Measurements from ENCODE around the gene RPS6KB2. TPM values are rescaled to one million over a fixed set of nuclear protein-coding genes. Genes with fewer than 3 reads are reported as not detected.

The RPS6KB2 gene
- total and polyA plus RNA-seq, 9 of the 15 experiments (the other 6 are each of a cell fraction or from before 2014, with no cell fraction given) = 0.42 to 122 (median 82.6) TPM

- Histone ChIP-seq H3K27me3 (ENCODE audit: control insufficient read depth in 2 of 2, insufficient read depth in 2 of 2, low read length in 2 of 2) (no peaks in the 10 kb centered on the region), H3K79me2 (ENCODE audit: control insufficient read depth, insufficient read depth, low read length) (peaks cover 1% of the 10 kb centered on the region; the same call in 1 of the 3 replicates), H3K9ac (ENCODE audit: insufficient read depth in 1 of 2, low read depth in 2 of 2, low read length in 2 of 2) (peak overlapping the region in 1 of 2 experiments; percentile 8; a peak in 1 of 4 replicates), H3K4me3 (no peak overlapping the region), H3K9me3 (replicated peaks; ENCODE audit: control insufficient read depth, insufficient read depth, low read depth, low read length) (no peaks in the 10 kb centered on the region), H3K4me1 (replicated peaks in 1 of 2; ENCODE audit: control insufficient read depth in 2 of 2, insufficient read depth in 2 of 2, low read length in 2 of 2) (peaks cover 29 to 42% of the 10 kb centered on the region in 2 experiments), H3K4me2 (ENCODE audit: insufficient read depth, low read length) (no peak overlapping the region), H2AFZ (ENCODE audit: low read depth, low read length) (no peak overlapping the region), H3K9me1 (ENCODE audit: control insufficient read depth, insufficient read depth, low read length) (no peaks in the 10 kb centered on the region), H4K20me1 (replicated peaks; ENCODE audit: control insufficient read depth, insufficient read depth, low read length) (no peaks in the 10 kb centered on the region), H3K36me3 (ENCODE audit: control insufficient read depth, insufficient read depth, low read length) (no peaks in the 10 kb centered on the region; the same call in 2 of the 3 replicates), H3K27ac (ENCODE audit: extremely low read depth, low read depth, low read length) (no peak overlapping the region)
- TF ChIP-seq NFIC (IDR thresholded peaks at IDR 0.05) (peak; percentile 72), KLF10 (CRISPR knock-in tag; IDR thresholded peaks at IDR 0.05) (no peak)
- ChIA-PET POLR2A (interaction anchor here (0.5 kb wide), 1 partner anchor 229 kb away, joined by 4 read pairs; no protein-coding TSS in a partner anchor), CTCF (ENCODE audit: low intra/inter-chr PET ratio) (interaction anchor here (0.8 kb wide), 1 partner anchor 28 kb away, joined by 3 read pairs; no protein-coding TSS in a partner anchor)
- WGBS (ENCODE audit: insufficient coverage, low coverage, missing lambda C conversion rate) = 47% methylated on average over 3 of the region's 3 CpGs
- in situ Hi-C loops (cut with MboI) (loop anchor here (5.0 kb wide), 1 partner anchor 123 kb away; no protein-coding TSS in a partner anchor), intact Hi-C loops (cut with micrococcal nuclease) (loop anchor here (5.0 kb wide), 1 partner anchor 303 kb away; no protein-coding TSS in a partner anchor)
- DNase-seq (ENCODE audit: extremely low read depth in 1 of 4, low spot score in 3 of 4) (no peak), ATAC-seq (no peak), FAIRE-seq (no peak)
- BruUV-seq (replicated peaks) = no TSS peak
These were observed 43.4 kb upstream of the RPS6KB2 start for GRCh38 chr11:67384851-67385366.

GRCh38 chr11:67387069-67387468 is 41.2 kb upstream of the RPS6KB2 start:
- H3K9ac ChIP-seq (ENCODE audit: insufficient read depth in 1 of 2, low read depth in 2 of 2, low read length in 2 of 2) = peak overlapping the region in 1 of 2 experiments; percentile 73; a peak in 1 of 4 replicates
- WGBS (ENCODE audit: insufficient coverage, low coverage, missing lambda C conversion rate) = 11% methylated on average over 6 of the region's 9 CpGs
- CTCF ChIA-PET (ENCODE audit: low intra/inter-chr PET ratio) = no interaction called here
- H3K79me2 ChIP-seq (ENCODE audit: control insufficient read depth, insufficient read depth, low read length) = peaks cover 17% of the 10 kb centered on the region
- no peaks in the 10 kb centered on the region; the same call in 2 of the 3 replicates for H3K36me3 ChIP-seq (ENCODE audit: control insufficient read depth, insufficient read depth, low read length)
- BruUV-seq (replicated peaks) = no TSS peak
- TF ChIP-seq CBFA2T3 (IDR thresholded peaks at IDR 0.05) = peak; percentile 62
- TF ChIP-seq BCOR (IDR thresholded peaks at IDR 0.05) = no peak
- H3K4me3 ChIP-seq = no peak overlapping the region
- in situ Hi-C loops (cut with MboI) (no loop called here), intact Hi-C loops (cut with micrococcal nuclease) (no loop called here)
- no peaks in the 10 kb centered on the region for H3K9me1 ChIP-seq (ENCODE audit: control insufficient read depth, insufficient read depth, low read length)
- no peak overlapping the region for H2AFZ ChIP-seq (ENCODE audit: low read depth, low read length)
- FAIRE-seq = peak; percentile 49
- H3K4me1 ChIP-seq (replicated peaks in 1 of 2; ENCODE audit: control insufficient read depth in 2 of 2, insufficient read depth in 2 of 2, low read length in 2 of 2) = peaks cover 14 to 45% of the 10 kb centered on the region in 2 experiments; a peak in 4 of 5 replicates
- H3K27me3 ChIP-seq (ENCODE audit: control insufficient read depth in 2 of 2, insufficient read depth in 2 of 2, low read length in 2 of 2) = no peaks in the 10 kb centered on the region
- no peak overlapping the region for H3K27ac ChIP-seq (ENCODE audit: extremely low read depth, low read depth, low read length)
- POLR2A ChIA-PET = interaction anchor here (0.7 to 2.1 kb wide), 6 partner anchors 10 to 824 kb away, joined by 3 to 9 read pairs (median 4); partner anchors contain the start of gene PPP1CA
- ATAC-seq = no peak
- DNase-seq (ENCODE audit: extremely low read depth in 1 of 4, low spot score in 3 of 4) = peak in 1 of 4 experiments; percentile 38
- no peaks in the 10 kb centered on the region for H4K20me1 ChIP-seq (replicated peaks; ENCODE audit: control insufficient read depth, insufficient read depth, low read length)
- H3K4me2 ChIP-seq (ENCODE audit: insufficient read depth, low read length) = no peak overlapping the region
- H3K9me3 ChIP-seq (replicated peaks; ENCODE audit: control insufficient read depth, insufficient read depth, low read depth, low read length) = no peaks in the 10 kb centered on the region

Data from K562 (cell line).